Activated CD4-positive, alpha-beta memory T cell treated with anti-CD3 and anti-CD28 coated beads, Interleukin-2, amount 10 ng/mL, durations not matched to agents 7 days and 5 days (primary cell): ENCODE measurements around the gene CCDC81. TPM values are rescaled to one million over a fixed set of nuclear protein-coding genes. Genes with fewer than 3 reads are reported as not detected.
"Not testable (repeated sequence)": the region's sequence is repeated elsewhere in the genome, so short reads cannot be mapped to it uniquely, and the experiment has no call there.

Experiments used
- CTCF ChIA-PET: fragments of 350-600 bp; sonication (Branson Sonifier 250); formaldehyde crosslinking; loops from one replicate; lab custom pipeline; 2021; ENCODE audit warnings: antibody characterized with exemption, inconsistent platforms; lab: Charles Lee
- POLR2A ChIA-PET: fragments of 350-600 bp; sonication (Branson Sonifier 250); formaldehyde crosslinking; loops from one replicate; lab custom pipeline; 2021; ENCODE audit warnings: antibody characterized with exemption; lab: Charles Lee
- DNase-seq: peaks from one replicate; pipeline ENCODE4 v3.0.0-alpha.2; 2020
- H3K27ac Mint-ChIP-seq: one replicate; pipeline ENCODE4 v1.8.0; 2021; ENCODE audit warnings: mild to moderate bottlenecking, mixed read lengths
- H3K27me3 Mint-ChIP-seq: one replicate; pipeline ENCODE4 v1.8.0; 2021; ENCODE audit warnings: mixed read lengths
- H3K36me3 Mint-ChIP-seq: one replicate; pipeline ENCODE4 v1.8.0; 2021; ENCODE audit warnings: low read depth, mixed read lengths
- H3K4me1 Mint-ChIP-seq: one replicate; pipeline ENCODE4 v1.8.0; 2021; ENCODE audit warnings: mixed read lengths
- H3K4me3 Mint-ChIP-seq: one replicate; pipeline ENCODE4 v1.8.0; 2021; ENCODE audit warnings: mild to moderate bottlenecking, mixed read lengths
- H3K9me3 Mint-ChIP-seq: one replicate; pipeline ENCODE4 v1.8.0; 2021; ENCODE audit warnings: mixed read lengths
- total RNA-seq, 2 experiments: library from RNA; stranded (reverse); gene quantifications; one replicate each; pipeline ENCODE4 v1.2.3, GENCODE V29; 2021

CCDC81 gene
- total RNA-seq, 2 experiments from 2014 or later = 0.45 to 0.53 TPM

- Mint-ChIP-seq H3K4me1 (no peaks in the 10 kb centered on the region), H3K27ac (no peak overlapping the region), H3K36me3 (no peaks in the 10 kb centered on the region), H3K9me3 (no peaks in the 10 kb centered on the region), H3K27me3 (no peaks in the 10 kb centered on the region), H3K4me3 (no peak overlapping the region)
- CTCF ChIA-PET = no interaction called here
- no peak for DNase-seq
- POLR2A ChIA-PET = no interaction called here
Observed at GRCh38 chr11:86397351-86397750, 22.7 kb downstream of the CCDC81 start.

GRCh38 chr11:86398106-86398505 lies 23.4 kb downstream of the CCDC81 start:
- no peak for DNase-seq
- H3K36me3 Mint-ChIP-seq = no peaks in the 10 kb centered on the region
- ChIA-PET CTCF (no interaction called here), POLR2A (interaction anchor here (0.6 to 0.8 kb wide), 2 partner anchors 10 to 40 kb away, joined by 3 to 8 read pairs; no protein-coding TSS in a partner anchor)
- H3K27ac Mint-ChIP-seq = no peak overlapping the region
- no peaks in the 10 kb centered on the region for H3K9me3 Mint-ChIP-seq
- no peak overlapping the region for H3K4me3 Mint-ChIP-seq
- H3K4me1 Mint-ChIP-seq = no peaks in the 10 kb centered on the region
- H3K27me3 Mint-ChIP-seq = no peaks in the 10 kb centered on the region

GRCh38 chr11:86403458-86403857 lies 28.8 kb downstream of the CCDC81 start:
- H3K4me1 Mint-ChIP-seq = no peaks in the 10 kb centered on the region
- ChIA-PET POLR2A (no interaction called here), CTCF (no interaction called here)
- H3K27ac Mint-ChIP-seq = no peak overlapping the region
- no peaks in the 10 kb centered on the region for H3K9me3 Mint-ChIP-seq
- no peaks in the 10 kb centered on the region for H3K27me3 Mint-ChIP-seq
- no peak overlapping the region for H3K4me3 Mint-ChIP-seq
- no peak for DNase-seq
- H3K36me3 Mint-ChIP-seq = no peaks in the 10 kb centered on the region

GRCh38 chr11:86408845-86409244 lies 34.2 kb downstream of the CCDC81 start:
- ChIA-PET POLR2A (no interaction called here), CTCF (no interaction called here)
- Mint-ChIP-seq H3K27ac (no peak overlapping the region), H3K9me3 (no peaks in the 10 kb centered on the region), H3K4me3 (no peak overlapping the region), H3K4me1 (no peaks in the 10 kb centered on the region), H3K27me3 (no peaks in the 10 kb centered on the region), H3K36me3 (no peaks in the 10 kb centered on the region)
- no peak for DNase-seq

- POLR2A ChIA-PET = no interaction called here
Observed at GRCh38 chr11:86414032-86414431, 39.3 kb downstream of the CCDC81 start.

GRCh38 chr11:86415026-86415425 lies 40.3 kb downstream of the CCDC81 start:
- POLR2A ChIA-PET = no interaction called here
- Mint-ChIP-seq H3K4me3 (no peak overlapping the region), H3K27ac (no peak overlapping the region), H3K36me3 (no peaks in the 10 kb centered on the region), H3K27me3 (no peaks in the 10 kb centered on the region), H3K9me3 (no peaks in the 10 kb centered on the region), H3K4me1 (peaks cover 6% of the 10 kb centered on the region)
- no peak for DNase-seq
- CTCF ChIA-PET = no interaction called here

More at GRCh38 chr11:86414032-86414431, 39.3 kb downstream of the CCDC81 start:
- H3K36me3 Mint-ChIP-seq = no peaks in the 10 kb centered on the region
- CTCF ChIA-PET = no interaction called here
- no peak overlapping the region for H3K27ac Mint-ChIP-seq
- H3K27me3 Mint-ChIP-seq = no peaks in the 10 kb centered on the region
- no peaks in the 10 kb centered on the region for H3K9me3 Mint-ChIP-seq
- H3K4me1 Mint-ChIP-seq = peaks cover 6% of the 10 kb centered on the region
- H3K4me3 Mint-ChIP-seq = no peak overlapping the region
- DNase-seq = no peak

GRCh38 chr11:86416494-86416893 lies 41.8 kb downstream of the CCDC81 start:
- Mint-ChIP-seq H3K9me3 (no peaks in the 10 kb centered on the region), H3K4me3 (no peak overlapping the region), H3K27ac (no peak overlapping the region), H3K27me3 (no peaks in the 10 kb centered on the region), H3K4me1 (peaks cover 6% of the 10 kb centered on the region), H3K36me3 (no peaks in the 10 kb centered on the region)
- POLR2A ChIA-PET = no interaction called here
- DNase-seq = no peak
- CTCF ChIA-PET = interaction anchor here (0.7 kb wide), 1 partner anchor 199 kb away, joined by 3 read pairs; no protein-coding TSS in a partner anchor

- CTCF ChIA-PET = interaction anchor here (0.7 kb wide), 1 partner anchor 199 kb away, joined by 3 read pairs; no protein-coding TSS in a partner anchor
- H3K4me3 Mint-ChIP-seq, H3K36me3 Mint-ChIP-seq, H3K27me3 Mint-ChIP-seq, H3K4me1 Mint-ChIP-seq, POLR2A ChIA-PET, H3K27ac Mint-ChIP-seq, DNase-seq, H3K9me3 Mint-ChIP-seq: not testable (repeated sequence)
Observed at GRCh38 chr11:86416951-86417350, 42.3 kb downstream of the CCDC81 start.

GRCh38 chr11:86418106-86418505 lies 43.4 kb downstream of the CCDC81 start:
- DNase-seq = no peak
- H3K27me3 Mint-ChIP-seq = no peaks in the 10 kb centered on the region
- peaks cover 6% of the 10 kb centered on the region for H3K4me1 Mint-ChIP-seq
- H3K27ac Mint-ChIP-seq = no peak overlapping the region
- H3K4me3 Mint-ChIP-seq = no peak overlapping the region
- no peaks in the 10 kb centered on the region for H3K36me3 Mint-ChIP-seq
- no peaks in the 10 kb centered on the region for H3K9me3 Mint-ChIP-seq
- CTCF ChIA-PET = no interaction called here
- POLR2A ChIA-PET = no interaction called here

- DNase-seq = no peak
- Mint-ChIP-seq H3K4me3 (no peak overlapping the region), H3K27me3 (no peaks in the 10 kb centered on the region), H3K36me3 (no peaks in the 10 kb centered on the region), H3K4me1 (peaks cover 6% of the 10 kb centered on the region), H3K9me3 (no peaks in the 10 kb centered on the region), H3K27ac (no peak overlapping the region)
- ChIA-PET CTCF (interaction anchor here (1.0 kb wide), 1 partner anchor 125 kb away, joined by 5 read pairs; no protein-coding TSS in a partner anchor), POLR2A (no interaction called here)
Observed at GRCh38 chr11:86418513-86418912, 43.8 kb downstream of the CCDC81 start.

- Mint-ChIP-seq H3K27me3 (no peaks in the 10 kb centered on the region), H3K4me1 (peaks cover 6% of the 10 kb centered on the region), H3K36me3 (no peaks in the 10 kb centered on the region), H3K9me3 (no peaks in the 10 kb centered on the region), H3K27ac (no peak overlapping the region), H3K4me3 (no peak overlapping the region)
- CTCF ChIA-PET = interaction anchor here (1.0 kb wide), 1 partner anchor 126 kb away, joined by 5 read pairs; no protein-coding TSS in a partner anchor
- POLR2A ChIA-PET = no interaction called here
- no peak for DNase-seq
Observed at GRCh38 chr11:86418917-86419316, 44.2 kb downstream of the CCDC81 start.

- no peak overlapping the region for H3K4me3 Mint-ChIP-seq
- POLR2A ChIA-PET = no interaction called here
Observed at GRCh38 chr11:86421946-86422345, 47.3 kb downstream of the CCDC81 start.

GRCh38 chr11:86422371-86422770 lies 47.7 kb downstream of the CCDC81 start:
- H3K4me3 Mint-ChIP-seq = no peak overlapping the region
- ChIA-PET POLR2A (no interaction called here), CTCF (no interaction called here)
- H3K27me3 Mint-ChIP-seq = no peaks in the 10 kb centered on the region
- H3K27ac Mint-ChIP-seq = no peak overlapping the region
- no peaks in the 10 kb centered on the region for H3K36me3 Mint-ChIP-seq
- H3K9me3 Mint-ChIP-seq = no peaks in the 10 kb centered on the region
- DNase-seq = no peak
- H3K4me1 Mint-ChIP-seq = peaks cover 6% of the 10 kb centered on the region

More at GRCh38 chr11:86421946-86422345, 47.3 kb downstream of the CCDC81 start:
- Mint-ChIP-seq H3K36me3 (no peaks in the 10 kb centered on the region), H3K27me3 (no peaks in the 10 kb centered on the region), H3K4me1 (peaks cover 6% of the 10 kb centered on the region), H3K27ac (no peak overlapping the region), H3K9me3 (no peaks in the 10 kb centered on the region)
- no peak for DNase-seq
- CTCF ChIA-PET = no interaction called here

GRCh38 chr11:86423488-86423887 lies 48.8 kb downstream of the CCDC81 start:
- H3K36me3 Mint-ChIP-seq, H3K4me3 Mint-ChIP-seq, CTCF ChIA-PET, POLR2A ChIA-PET, H3K27me3 Mint-ChIP-seq, H3K4me1 Mint-ChIP-seq, DNase-seq, H3K27ac Mint-ChIP-seq, H3K9me3 Mint-ChIP-seq: not testable (repeated sequence)
